Keratinocyte (primary cell): Measurements from ENCODE around the gene CD274.

ENCODE experiments used
- EZH2 ChIP-seq: IDR thresholded peaks from one replicate; pipeline ENCODE4 v1.6.1; 2012; ENCODE audit warnings: inconsistent platforms, mild to moderate bottlenecking, low read length, moderate library complexity
- TF ChIP-seq, protein P1 (sequence below), 3 experiments: IDR thresholded peaks in 1 of 3; conservative IDR thresholded peaks in 1 of 3; optimal IDR thresholded peaks in 1 of 3; 2 replicates in 2 of 3; 3 replicates in 1 of 3; pipeline versions ENCODE3 to v1.5.1; 2011; ENCODE audit warnings: low read length in 3 of 3, mild to moderate bottlenecking in 3 of 3, moderate library complexity in 2 of 3, control low read depth in 1 of 3, inconsistent platforms in 1 of 3; ENCODE audit not compliant: insufficient read depth in 2 of 3; ENCODE audit errors: extremely low read depth in 1 of 3

DNA sequence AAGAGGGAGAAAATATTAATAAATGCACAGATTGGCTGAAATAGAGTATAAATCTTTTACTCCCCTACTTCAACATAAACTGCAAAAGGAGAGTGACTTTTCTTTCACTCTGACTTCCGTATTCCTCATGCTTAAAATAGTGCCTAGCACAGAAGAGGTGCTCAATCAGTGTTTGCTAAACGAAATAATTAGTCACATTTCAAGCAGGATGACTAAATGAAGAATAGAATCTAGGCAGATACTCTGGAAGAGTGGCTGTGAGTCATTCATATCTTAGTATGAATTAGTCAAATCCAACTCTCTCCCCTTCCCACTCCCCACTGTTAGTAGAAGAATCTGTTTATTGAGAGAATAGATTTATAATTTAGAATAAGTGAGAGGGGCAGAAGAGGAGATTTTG lies 4.8 kb downstream of the CD274 start:
- TF ChIP-seq, protein P1, sequence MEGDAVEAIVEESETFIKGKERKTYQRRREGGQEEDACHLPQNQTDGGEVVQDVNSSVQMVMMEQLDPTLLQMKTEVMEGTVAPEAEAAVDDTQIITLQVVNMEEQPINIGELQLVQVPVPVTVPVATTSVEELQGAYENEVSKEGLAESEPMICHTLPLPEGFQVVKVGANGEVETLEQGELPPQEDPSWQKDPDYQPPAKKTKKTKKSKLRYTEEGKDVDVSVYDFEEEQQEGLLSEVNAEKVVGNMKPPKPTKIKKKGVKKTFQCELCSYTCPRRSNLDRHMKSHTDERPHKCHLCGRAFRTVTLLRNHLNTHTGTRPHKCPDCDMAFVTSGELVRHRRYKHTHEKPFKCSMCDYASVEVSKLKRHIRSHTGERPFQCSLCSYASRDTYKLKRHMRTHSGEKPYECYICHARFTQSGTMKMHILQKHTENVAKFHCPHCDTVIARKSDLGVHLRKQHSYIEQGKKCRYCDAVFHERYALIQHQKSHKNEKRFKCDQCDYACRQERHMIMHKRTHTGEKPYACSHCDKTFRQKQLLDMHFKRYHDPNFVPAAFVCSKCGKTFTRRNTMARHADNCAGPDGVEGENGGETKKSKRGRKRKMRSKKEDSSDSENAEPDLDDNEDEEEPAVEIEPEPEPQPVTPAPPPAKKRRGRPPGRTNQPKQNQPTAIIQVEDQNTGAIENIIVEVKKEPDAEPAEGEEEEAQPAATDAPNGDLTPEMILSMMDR (optimal IDR thresholded peaks at IDR 0.05 in 1 of 3, IDR thresholded peaks at IDR 0.05 in 1 of 3, conservative IDR thresholded peaks at IDR 0.05 in 1 of 3; ENCODE audit: extremely low read depth in 1 of 3, insufficient read depth in 2 of 3, low read length in 3 of 3), result no peak
- TF ChIP-seq EZH2, result no peak
